Type B pancreatic cell (in vitro differentiated cells): Measurements from ENCODE around the gene LEP. TPM values are rescaled to one million over a fixed set of nuclear protein-coding genes. Genes with fewer than 3 reads are reported as not detected.
"Not testable (repeated sequence)": the region's sequence is repeated elsewhere in the genome, so short reads cannot be mapped to it uniquely, and the experiment has no call there.

Experiments used
- DNase-seq: peaks from one replicate; pipeline ENCODE4 v3.0.0; 2021; ENCODE audit warnings: mixed read lengths; ENCODE audit not compliant: unreplicated experiment; ENCODE audit errors: extremely low spot score
- H3K27ac Mint-ChIP-seq: 2 replicates; pipeline ENCODE4 v1.8.0; 2021; ENCODE audit warnings: mild to moderate bottlenecking, mixed read lengths
- H3K27me3 Mint-ChIP-seq: 2 replicates; pipeline ENCODE4 v1.8.0; 2021; ENCODE audit warnings: mixed read lengths
- H3K36me3 Mint-ChIP-seq: 2 replicates; pipeline ENCODE4 v1.8.0; 2021; ENCODE audit warnings: mixed read lengths
- H3K4me1 Mint-ChIP-seq: one replicate; pipeline ENCODE4 v1.8.0; 2021; ENCODE audit warnings: mixed read lengths; ENCODE audit not compliant: unreplicated experiment
- H3K4me3 Mint-ChIP-seq: 2 replicates; pipeline ENCODE4 v1.8.0; 2021; ENCODE audit warnings: mild to moderate bottlenecking, mixed read lengths
- H3K9me3 Mint-ChIP-seq: 2 replicates; pipeline ENCODE4 v1.8.0; 2021; ENCODE audit warnings: mixed read lengths
- CTCF ChIP-seq: fragments of 200-600 bp; sonication (generic); conservative IDR thresholded peaks from 2 replicates; pipeline ENCODE4 v1.5.0; 2021; ENCODE audit warnings: antibody characterized with exemption, mild to moderate bottlenecking
- total RNA-seq: library from RNA; stranded (reverse); gene quantifications from 2 replicates; pipeline ENCODE4 v1.2.1, GENCODE V29; 2021; ENCODE audit warnings: low replicate concordance

Gene LEP
- total RNA-seq, 1 donor from 2014 or later, result not detected

DNA sequence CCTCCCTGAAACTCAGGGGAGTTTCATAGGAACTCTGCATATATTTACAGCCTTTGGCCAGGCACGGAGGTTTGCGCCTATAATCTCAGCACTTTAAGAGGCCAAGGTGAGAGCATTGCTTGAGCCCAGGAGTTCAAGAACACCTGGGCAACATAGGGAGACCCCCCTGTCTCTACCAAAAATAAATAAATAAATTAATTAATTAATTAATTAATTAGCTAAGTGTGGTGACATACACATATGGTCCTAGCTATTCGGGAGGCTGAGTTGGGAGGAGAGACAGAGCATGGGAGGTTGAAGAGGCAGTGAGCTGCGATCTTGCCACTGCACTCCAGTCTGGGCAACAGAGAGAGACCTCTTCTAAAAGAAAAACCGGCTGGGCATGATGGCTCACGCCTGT is 9.4 kb upstream of the LEP start:
- H3K9me3 Mint-ChIP-seq, result no peaks in the 10 kb centered on the region
- peaks cover 17% of the 10 kb centered on the region for H3K27me3 Mint-ChIP-seq
- no peak overlapping the region for H3K27ac Mint-ChIP-seq
- H3K4me1 Mint-ChIP-seq, result no peaks in the 10 kb centered on the region
- H3K36me3 Mint-ChIP-seq, result no peaks in the 10 kb centered on the region
- no peak for TF ChIP-seq CTCF
- H3K4me3 Mint-ChIP-seq, result no peak overlapping the region
- DNase-seq, result no peak

DNA sequence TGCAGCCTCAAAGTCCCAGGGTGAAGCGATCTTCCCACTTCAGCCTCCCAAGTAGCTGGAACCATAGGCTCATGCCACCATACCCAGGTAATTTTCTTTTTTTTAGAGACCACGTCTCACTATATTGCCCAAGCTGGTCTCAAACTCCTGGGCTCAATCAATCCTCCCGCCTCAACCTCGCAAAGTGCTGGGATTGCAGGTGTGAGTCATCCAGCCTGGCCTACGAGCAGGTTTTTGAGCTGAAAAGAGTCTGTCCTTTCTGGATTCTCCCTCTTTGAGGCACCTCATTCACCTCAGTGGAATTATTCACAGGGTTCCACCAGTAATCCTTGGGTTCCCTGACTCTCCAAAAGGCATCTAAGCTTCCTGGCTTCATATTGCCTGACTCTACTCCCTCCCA is 7.6 kb upstream of the LEP start:
- no peaks in the 10 kb centered on the region for H3K36me3 Mint-ChIP-seq
- H3K9me3 Mint-ChIP-seq, result peaks cover 2% of the 10 kb centered on the region
- TF ChIP-seq CTCF, result no peak
- no peak overlapping the region for H3K4me3 Mint-ChIP-seq
- H3K27me3 Mint-ChIP-seq, result peaks cover 19% of the 10 kb centered on the region
- DNase-seq, result no peak
- no peaks in the 10 kb centered on the region for H3K4me1 Mint-ChIP-seq
- no peak overlapping the region for H3K27ac Mint-ChIP-seq

DNA sequence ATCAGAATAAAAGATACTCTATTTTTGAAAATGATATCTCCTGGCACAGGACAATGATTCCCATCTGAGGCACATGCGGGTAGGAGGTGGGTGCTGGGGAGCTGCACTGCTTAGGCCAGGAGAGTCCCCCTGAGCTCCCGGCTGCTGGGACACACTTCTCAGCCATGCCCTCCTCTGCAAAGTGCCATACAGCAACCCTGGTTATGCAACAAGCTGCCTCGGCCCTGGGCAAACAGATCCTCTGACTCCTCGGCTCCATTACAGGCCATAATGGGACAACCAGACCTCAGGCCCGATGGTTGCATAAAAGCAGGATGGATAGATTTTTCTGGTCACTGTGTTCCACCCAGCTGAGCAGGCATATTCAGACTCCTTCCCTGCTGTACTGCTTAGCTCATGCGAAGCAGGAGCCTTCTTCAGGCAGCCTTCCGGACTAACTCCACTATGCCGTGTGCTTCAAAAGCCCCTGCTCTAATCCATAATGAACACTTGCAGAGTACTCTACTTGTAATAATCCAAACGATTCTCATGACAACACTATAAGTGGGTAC is 6.5 kb upstream of the LEP start:
- Mint-ChIP-seq H3K36me3 (no peaks in the 10 kb centered on the region), H3K4me1 (no peaks in the 10 kb centered on the region), H3K9me3 (peaks cover 12% of the 10 kb centered on the region), H3K27ac (no peak overlapping the region), H3K27me3 (peaks cover 19% of the 10 kb centered on the region), H3K4me3 (no peak overlapping the region)
- TF ChIP-seq CTCF, result no peak
- no peak for DNase-seq

DNA sequence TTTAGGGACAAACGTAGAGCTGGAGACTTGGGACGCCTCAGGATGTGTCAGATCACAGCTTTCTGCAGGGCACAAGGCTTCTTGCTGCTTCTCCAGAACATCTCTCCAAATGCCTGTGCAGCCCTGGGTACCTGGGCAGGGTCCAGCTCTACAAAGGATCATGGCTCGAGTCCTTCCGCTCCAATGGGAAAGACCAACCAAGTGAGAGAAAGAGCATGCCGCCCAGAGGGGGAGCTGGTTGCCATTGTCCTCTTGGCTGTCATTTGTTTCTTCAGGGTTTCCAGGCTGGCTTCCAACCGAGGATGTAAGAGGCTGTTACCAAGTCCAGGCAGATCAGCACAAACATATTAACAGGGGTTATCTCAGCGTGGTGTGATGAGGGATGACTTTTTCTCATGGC is 5.6 kb upstream of the LEP start:
- Mint-ChIP-seq H3K4me1 (no peaks in the 10 kb centered on the region), H3K27me3 (peaks cover 14% of the 10 kb centered on the region), H3K9me3 (peaks cover 13% of the 10 kb centered on the region), H3K4me3 (no peak overlapping the region), H3K36me3 (no peaks in the 10 kb centered on the region), H3K27ac (no peak overlapping the region)
- no peak for TF ChIP-seq CTCF
- DNase-seq, result no peak

GRCh38 chr7:128236924-128237586 is 4.0 kb upstream of the LEP start:
- TF ChIP-seq CTCF, result no peak
- no peaks in the 10 kb centered on the region for H3K4me1 Mint-ChIP-seq
- no peak overlapping the region for H3K27ac Mint-ChIP-seq
- H3K9me3 Mint-ChIP-seq, result peaks cover 13% of the 10 kb centered on the region
- no peaks in the 10 kb centered on the region for H3K36me3 Mint-ChIP-seq
- peaks cover 14% of the 10 kb centered on the region for H3K27me3 Mint-ChIP-seq
- DNase-seq, result no peak
- H3K4me3 Mint-ChIP-seq, result no peak overlapping the region

DNA sequence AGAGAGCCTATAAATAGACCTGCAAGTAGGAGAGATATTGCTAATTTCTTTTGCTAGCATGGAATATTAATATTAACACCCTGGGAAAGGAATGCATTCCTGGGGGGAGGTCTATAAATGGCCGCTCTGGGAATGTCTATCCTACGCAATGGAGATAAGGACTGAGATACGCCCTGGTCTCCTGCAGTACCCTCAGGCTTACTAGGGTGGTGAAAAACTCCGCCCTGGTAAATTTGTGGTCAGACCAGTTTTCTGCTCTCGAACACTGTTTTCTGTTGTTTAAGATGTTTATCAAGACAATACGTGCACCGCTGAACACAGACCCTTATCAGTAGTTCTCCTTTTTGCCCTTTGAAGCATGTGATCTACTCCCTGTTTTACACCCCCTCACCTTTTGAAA is 1.9 kb upstream of the LEP start:
- not testable (repeated sequence) for H3K27me3 Mint-ChIP-seq, H3K36me3 Mint-ChIP-seq, DNase-seq, H3K4me1 Mint-ChIP-seq, H3K27ac Mint-ChIP-seq, H3K4me3 Mint-ChIP-seq
- H3K9me3 Mint-ChIP-seq, result peaks cover 13% of the 10 kb centered on the region
